ENCODE data around the gene ERF.

GRCh38 chr19:42289556-42290041 is 34.7 kb upstream of the ERF start:
- TF ChIP-seq POLR2A (IDR thresholded peaks at IDR 0.05; ENCODE audit: low read depth, low read length) (no peak), POLR2AphosphoS5 (IDR thresholded peaks at IDR 0.05; ENCODE audit: low read depth, low read length) (no peak), TAF1 (IDR thresholded peaks at IDR 0.05; ENCODE audit: borderline replicate concordance, low read depth, low read length) (no peak)

Measured in GM12892 (cell line).